Measurements from ENCODE around the gene RGL1.

GRCh38 chr1:183901748-183902330 is 96.9 kb downstream of the RGL1 start:
- no peak for TF ChIP-seq CTCF (IDR thresholded peaks at IDR 0.05 in 2 of 3, conservative IDR thresholded peaks at IDR 0.05 in 1 of 3; ENCODE audit: borderline replicate concordance in 1 of 3, insufficient read depth in 1 of 3, low read depth in 2 of 3, low read length in 2 of 3)
- TF ChIP-seq FOSL1 (IDR thresholded peaks at IDR 0.05; ENCODE audit: low read depth): no peak
- TF ChIP-seq REST (IDR thresholded peaks at IDR 0.05; ENCODE audit: low read depth): no peak
- no peak for TF ChIP-seq EZH2 (IDR thresholded peaks at IDR 0.05)
- TF ChIP-seq POLR2AphosphoS5 (IDR thresholded peaks at IDR 0.05; ENCODE audit: low read depth, low read length): no peak
- no peak for TF ChIP-seq CEBPB (IDR thresholded peaks at IDR 0.05; ENCODE audit: low read depth)
